NCI-H82 treated with DMSO at 0.1 percent for 48 hours (cell line): ENCODE measurements around the gene CSMD2.
A peak's percentile ranks its signal among the peaks of the same experiment; 100 is the strongest.
"Not testable (repeated sequence)": the region's sequence is repeated elsewhere in the genome, so short reads cannot be mapped to it uniquely, and the experiment has no call there.

Source experiments
- DNase-seq: peaks from one replicate; lab custom pipeline; 2025; ENCODE audit not compliant: unreplicated experiment; lab: John Stamatoyannopoulos, UW

The CSMD2 gene

DNA sequence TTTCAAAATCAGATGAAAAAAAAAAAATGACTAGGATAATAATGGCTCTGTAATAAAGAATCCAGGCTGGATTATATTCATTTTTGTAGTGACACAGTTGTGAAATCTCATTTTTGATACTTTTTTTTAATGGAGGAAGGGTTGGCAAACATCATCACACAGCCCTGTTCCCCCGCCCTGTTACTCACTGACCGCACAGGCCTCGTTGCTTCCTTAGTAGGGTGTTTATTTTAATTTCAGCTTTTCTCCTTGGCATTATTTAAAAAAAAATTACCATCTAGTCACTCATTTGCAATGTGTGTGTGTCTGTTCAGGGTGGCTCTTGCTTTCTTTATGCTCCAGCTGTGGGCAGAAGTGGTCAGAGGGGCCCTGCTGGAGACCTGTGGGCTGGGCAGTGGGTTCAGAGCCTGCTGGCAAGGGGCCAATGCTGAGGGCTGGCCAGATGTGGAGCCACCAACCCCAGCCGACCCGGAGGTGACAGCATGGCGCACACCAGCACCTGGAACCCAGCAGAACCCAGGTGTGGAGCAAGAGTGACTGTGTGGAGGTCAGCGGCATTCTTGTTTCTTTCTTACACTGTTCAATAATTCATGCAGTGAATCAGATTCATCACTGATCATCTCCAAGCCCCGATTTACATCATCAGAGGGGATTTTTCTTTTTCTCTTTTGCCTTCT is 648.0 kb downstream of the CSMD2 start:
- no peak for DNase-seq

DNA sequence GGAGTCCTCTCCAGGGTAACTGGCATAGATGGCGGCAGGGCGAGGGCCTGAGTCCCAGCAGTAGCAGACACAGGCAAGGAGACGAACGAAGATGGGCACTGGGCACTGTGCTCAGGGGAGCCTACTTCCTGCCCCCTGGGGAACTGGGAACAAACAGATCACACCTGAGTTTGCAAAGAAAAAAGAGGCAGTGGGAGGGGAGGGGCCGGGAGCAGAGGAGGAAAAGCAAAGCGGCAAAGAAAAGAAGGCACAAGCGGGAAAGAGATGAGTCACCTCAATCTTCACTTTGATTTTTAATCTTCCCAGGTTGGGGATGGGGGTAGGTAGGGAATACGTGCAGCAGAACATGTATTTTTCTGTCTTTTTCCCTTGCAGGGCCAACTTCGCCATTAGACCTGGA is 648.6 kb downstream of the CSMD2 start:
- no peak for DNase-seq

DNA sequence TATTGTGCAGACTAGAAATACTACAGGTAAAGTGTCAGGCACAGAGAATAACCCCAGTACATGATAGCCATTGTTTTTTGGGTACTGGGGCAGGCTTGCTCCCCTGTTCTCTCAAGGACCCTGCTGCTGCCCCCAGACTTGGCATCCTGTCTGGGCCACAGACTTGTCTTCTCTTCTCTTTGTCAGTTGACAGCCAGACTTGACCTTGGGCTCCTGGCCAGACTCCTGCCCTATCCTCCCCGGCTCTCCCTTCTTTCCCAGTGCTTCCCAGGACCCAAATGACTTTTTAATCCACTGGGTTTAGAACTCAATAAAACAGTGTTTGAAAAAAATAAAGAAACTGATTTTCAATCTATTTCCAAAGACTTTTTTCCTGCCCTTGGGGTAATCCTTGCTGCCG is 649.4 kb downstream of the CSMD2 start:
- DNase-seq = no peak

DNA sequence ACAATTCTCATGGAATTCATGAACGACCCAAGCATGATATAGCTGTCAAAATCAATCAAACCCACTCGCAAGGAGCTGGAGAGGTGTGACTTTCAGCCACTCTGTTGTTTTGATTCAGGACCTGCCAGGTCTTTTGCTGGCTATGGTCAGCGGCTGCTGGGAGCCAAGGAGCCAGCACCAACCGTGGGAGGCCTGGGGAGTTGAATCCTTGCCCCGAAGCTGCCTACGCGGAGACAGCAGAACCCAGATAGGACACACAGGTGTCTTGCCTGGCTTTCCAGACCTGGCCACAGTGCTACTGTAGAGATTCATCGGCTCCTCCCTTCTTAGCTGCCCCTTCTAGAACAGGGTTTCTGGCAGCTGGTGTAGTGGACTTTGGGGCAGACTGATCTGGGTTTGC is 649.9 kb downstream of the CSMD2 start:
- no peak for DNase-seq

DNA sequence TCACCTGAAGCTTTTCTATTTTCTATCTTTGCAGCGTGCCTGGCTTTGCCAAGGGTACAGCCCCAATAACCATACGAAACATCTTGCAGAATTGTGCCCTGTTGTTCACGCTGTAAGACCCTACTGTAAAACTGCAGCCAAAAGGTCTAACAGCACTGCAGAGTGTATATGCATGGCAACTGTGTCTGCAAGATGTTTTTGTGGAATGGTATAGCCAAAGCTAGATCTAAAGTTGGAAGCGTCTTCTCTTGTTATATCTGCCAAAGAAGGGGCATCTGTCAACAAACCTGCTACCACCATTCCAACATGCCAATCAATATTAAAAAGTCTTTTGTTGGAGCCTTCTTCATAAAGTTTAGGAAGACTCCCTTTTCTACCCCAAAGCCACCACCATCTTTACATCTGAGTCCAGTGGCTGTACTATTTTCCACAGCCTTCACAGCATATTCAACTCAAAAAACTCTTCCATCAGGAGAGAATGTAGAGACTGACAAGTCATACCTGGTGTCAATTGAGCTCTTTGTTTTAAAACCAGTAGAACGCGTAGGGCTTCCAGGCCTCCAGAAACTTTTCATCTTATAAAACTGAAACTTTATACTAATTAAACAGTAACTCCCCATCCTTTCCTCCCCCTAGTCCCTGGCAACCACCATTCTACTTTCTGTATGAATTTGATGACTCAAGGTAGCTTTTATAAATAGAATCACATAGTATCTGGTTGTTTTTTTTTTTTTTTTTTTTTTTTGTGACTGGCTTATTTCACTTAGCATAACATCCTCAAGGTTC is 652.6 kb downstream of the CSMD2 start:
- DNase-seq = no peak

DNA sequence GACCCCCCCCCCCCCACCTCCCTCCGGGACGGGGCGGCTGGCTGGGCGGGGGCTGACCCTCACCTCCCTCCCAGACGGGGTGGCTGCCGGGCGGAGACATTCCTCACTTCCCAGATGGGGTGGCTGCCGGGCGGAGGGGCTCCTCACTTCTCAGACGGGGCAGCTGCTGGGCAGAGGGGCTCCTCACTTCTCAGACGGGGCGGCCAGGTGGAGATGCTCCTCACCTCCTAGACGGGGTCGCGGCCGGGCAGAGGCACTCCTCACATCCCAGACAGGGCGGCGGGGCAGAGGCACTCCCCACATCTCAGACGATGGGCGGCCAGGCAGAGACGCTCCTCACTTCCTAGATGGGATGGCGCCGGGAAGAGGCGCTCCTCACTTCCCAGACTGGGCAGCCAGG is 655.8 kb downstream of the CSMD2 start:
- DNase-seq = not testable (repeated sequence)

DNA sequence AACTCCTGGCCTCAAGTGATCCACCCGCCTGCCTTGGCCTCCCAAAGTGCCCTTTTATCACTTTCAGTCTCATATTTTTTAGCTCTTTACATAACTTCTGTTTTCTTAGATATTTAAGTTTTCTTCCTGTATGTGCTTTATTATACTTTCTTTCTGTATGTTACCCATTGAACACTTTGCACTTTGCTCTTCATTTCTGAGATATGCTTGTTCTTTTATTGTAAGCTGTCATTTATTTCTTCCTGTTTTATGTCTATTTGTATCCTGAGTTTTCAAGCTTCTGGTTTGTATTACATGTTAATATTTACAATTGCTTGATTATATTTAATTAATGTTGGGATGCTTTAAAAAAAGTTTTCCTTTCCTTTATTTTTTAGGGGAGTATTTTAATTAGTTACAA is 656.9 kb downstream of the CSMD2 start:
- no peak for DNase-seq

DNA sequence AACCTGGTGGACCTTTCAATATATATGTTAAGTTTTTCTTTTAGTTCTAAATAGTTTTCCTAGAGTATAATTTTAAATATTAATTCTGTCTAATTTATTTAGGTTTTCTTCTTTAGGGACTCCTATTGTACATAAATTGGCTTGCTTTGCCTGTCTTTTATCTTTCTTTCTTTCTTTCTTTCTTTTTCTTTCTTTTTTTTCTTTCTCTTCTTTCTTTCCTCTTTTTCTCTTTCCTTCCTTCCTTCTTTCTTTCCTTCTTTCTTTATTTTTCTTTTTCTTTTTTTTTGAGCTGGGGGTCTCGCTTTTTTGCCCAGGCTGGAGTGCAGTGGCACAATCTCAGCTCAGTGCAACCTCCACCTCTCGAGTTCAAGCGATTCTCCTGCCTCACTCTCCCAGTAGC is 657.4 kb downstream of the CSMD2 start:
- DNase-seq = no peak

DNA sequence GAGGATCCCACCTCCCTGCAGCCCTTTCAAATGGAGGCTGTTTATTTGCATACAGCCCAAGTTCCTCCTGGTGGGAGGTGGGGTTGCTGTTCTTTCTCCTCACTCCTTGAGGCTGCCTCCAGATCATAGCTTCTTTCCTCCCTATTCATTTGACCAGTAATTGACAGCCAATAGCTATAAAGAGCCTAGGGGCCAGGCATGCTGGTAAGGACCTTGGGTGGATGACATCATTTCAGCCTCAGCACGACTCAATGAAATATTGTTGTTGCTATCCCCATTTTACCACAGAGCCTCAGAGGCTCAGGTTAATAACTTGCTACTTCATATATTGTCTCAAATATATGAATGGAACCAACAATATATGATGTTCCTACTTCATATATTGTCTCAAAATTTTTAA is 661.5 kb downstream of the CSMD2 start:
- no peak for DNase-seq

DNA sequence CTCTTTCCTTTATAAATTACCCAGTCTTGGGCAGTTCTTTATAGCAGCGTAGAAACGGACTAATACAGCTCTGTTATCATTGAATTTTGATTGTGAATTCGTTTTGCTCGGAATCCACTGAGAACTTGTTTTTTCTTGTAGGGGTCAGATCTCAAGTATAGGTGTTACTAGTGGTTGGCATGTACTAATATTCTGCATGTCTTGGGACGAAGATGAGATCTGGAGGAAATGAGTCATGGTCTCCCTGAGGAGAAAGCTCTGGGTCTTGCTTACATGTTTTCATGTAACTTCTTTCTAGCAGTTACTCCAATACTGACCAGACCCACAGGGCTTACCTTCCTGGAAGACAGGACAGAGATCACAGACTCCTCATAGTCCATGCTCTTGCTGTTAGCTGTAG is 662.3 kb downstream of the CSMD2 start:
- no peak for DNase-seq

DNA sequence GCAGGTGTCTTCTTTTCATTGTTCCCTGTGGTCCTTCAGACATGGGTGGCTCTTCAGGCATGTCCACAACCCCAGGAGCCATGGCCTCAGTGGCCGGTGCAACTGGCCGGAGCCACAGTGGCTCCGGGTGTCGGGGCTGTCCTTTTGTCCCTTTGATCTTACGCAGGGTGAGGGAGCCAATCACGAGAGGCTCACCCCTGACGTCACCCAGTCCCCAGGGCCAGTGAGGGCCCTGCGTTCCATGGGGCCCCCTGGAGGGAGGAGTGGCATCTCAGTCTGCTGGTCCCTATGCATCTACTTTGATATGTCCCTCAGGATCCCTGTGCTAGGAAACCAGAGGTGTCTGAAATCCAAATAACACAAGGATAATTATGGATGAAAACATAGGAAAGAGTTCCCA is 663.3 kb downstream of the CSMD2 start:
- no peak for DNase-seq

DNA sequence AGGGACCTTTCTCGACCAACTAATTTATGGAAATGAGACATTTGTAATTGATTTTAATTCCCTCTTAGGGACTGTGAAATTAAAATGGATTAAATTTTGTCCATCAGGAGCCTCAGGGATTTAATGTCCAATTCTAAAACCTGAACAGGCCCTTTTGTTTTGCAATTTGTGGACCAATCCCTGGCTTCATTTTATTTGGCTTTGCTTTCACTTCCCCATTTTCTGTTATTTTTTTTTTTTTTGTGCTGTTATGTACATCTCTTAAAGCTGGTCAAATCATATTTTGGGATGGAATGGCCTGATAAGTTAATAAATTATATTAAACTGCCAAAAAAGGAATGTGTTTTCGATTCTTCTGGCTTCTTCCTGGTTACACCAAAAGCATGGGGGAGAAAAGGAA is 663.7 kb downstream of the CSMD2 start:
- no peak for DNase-seq

DNA sequence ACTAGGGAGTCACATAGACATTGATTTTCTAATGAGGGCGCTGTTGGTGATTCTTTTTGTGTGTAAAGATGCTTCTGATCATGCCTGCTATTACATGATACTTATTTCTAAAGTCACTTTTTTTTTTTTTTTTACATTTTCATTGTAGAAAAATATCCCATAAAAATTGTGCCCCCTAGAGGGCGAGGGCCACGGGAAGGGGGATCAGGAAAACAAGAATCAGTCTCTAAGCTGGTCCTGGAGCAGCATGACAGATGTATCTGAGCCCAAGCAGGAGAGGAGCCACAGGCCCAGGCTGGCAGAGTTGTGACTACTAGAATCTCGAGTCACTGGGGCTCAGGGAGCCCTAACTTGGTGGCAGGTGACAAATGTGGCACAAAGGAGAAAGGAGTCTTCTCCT is 664.5 kb downstream of the CSMD2 start:
- no peak for DNase-seq

DNA sequence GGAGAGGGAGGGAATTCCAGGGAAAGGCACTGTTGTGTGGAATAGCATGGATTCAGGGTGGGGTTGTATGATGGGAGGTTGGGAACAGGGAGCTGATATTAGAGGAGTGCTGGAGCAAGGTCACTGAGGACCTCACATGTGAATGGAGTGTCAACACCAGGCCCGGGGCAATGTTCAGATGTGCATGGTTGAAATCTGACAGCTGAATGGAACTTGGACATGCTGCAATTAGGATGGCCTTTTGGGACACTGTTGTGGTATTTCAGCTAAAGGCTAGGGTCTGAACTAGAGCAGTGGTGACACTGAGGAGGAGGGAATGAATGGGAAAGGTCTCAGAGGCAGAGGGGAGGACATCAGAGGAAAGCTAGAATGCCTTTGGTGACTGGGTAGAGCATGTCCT is 667.6 kb downstream of the CSMD2 start:
- no peak for DNase-seq

DNA sequence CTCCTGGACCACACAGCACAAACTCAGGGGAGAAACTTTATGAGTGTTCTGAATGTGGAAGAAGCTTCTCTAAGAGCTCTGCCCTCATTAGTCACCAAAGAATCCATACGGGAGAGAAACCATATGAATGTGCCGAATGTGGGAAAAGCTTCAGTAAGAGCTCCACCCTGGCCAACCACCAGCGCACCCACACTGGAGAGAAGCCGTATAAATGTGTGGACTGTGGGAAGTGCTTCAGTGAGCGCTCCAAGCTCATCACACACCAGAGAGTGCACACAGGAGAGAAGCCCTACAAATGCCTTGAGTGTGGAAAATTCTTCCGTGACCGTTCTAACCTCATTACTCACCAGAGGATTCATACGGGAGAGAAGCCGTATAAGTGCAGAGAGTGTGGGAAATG is 670.1 kb downstream of the CSMD2 start:
- DNase-seq = no peak

DNA sequence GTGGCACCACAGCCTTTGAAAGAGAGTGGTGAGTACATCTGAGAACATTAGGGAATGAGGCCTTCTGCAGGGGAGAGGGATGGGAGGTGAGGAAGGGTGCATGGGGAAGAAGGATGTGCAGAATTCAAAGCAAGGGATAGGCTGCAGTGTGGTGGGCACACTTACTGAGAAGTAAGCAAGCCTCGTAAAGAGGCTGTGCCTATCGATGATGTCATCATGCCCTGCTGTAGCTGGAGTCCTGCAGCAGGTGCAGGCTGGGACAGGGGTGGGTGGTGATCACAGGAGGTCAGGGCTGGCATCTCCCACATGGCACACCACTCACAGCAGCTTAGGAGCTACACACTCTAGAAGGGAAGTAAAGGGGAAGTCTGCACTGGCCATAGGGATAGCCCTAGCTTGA is 676.4 kb downstream of the CSMD2 start:
- no peak for DNase-seq

DNA sequence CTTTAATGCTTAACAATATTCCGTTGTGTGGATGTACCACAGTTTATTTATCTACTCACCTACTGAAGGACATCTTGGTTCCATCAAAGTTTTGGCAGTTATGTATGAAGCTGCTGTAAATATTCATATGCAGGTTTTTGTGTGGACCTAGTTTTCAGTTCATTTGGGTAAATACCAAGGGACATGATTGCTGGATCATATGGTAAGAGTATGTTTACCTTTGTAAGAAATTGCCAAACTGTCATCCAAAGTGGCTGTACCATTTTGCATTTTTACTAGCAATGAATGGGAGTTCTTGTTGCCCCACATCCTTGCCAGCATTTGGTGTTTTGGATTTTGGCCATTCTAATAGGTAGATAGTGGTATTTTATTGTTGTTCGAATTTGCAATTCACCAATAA is 682.6 kb downstream of the CSMD2 start:
- no peak for DNase-seq

DNA sequence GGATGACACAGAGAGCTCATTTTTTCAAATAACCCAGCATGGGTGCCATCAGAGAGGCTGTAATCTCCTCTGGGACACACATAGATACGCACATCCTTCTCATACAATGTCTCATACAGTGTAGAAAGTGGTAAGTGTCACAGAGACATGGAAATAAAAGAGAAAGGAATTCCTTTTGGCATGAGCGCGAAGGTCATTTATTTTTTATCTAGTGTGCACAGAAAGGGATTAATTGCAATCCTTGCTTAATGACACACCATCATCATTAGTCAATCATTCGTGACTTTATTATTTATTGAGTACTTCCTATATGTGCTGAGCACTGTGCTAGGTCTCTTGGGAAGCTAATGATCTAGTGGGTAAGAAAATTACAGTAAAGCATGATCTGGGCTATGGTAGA is 687.6 kb downstream of the CSMD2 start:
- DNase-seq = no peak

DNA sequence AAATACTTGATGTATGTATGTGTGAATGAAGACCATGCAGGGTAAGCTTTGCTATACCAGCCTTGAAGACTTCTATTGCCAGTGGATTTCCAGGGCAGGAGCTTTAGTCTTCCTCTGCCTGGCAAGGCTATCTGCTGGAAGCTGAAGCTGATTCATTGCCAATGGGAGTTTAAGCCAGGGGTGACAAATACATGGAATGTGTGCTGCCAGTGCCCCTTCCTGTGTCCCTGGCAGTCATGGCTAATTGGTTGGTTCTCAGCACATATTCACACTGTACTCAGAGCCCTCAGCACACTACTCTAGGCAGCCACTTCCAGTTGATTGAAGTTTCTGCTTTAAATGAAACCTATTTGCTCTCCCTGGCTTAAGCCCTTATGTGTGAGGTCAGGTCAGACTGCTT is 691.1 kb downstream of the CSMD2 start:
- DNase-seq = no peak

DNA sequence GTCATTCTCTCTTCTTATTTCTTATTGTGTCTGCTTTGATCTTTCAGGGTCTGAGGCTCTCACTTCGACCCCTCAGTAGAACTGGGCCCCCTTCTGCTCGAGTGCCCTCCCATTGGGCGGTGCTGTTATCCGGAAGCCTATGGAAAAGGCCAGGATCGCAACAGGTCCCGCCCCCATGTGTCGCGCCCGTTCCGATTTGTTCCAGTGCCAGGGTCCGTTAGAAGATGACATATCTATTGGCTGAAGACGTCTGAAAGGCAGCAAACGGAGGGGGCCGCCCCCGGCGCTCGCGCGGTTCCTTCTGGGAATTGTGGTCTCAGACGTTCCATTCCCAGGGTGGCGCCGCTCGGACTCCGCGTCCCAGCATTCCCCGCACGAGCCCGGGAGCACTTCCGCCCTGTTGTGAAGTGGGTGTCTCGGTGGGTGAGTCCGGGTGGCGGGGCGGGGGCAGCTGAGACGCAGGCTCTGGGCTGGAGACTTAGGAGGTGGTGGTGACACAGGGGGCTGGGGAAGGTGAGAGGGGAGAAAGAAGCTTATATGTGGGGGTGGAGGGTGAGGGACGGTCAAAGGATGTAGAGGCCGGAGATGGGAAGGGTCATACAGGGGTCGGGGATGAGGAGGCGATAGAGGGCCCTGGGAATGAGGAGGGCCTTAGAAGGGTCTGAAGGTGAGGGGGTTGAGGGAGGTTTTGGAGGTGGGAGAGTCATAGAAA is 692.6 kb downstream of the CSMD2 start, which contains the start of gene ZSCAN20:
Gene ZSCAN20 (plus strand): TSS at position 377 of the 712 bp plus-strand sequence. CDS start 6,644 bp downstream, outside the sequence.
- DNase-seq = peak; percentile 99

DNA sequence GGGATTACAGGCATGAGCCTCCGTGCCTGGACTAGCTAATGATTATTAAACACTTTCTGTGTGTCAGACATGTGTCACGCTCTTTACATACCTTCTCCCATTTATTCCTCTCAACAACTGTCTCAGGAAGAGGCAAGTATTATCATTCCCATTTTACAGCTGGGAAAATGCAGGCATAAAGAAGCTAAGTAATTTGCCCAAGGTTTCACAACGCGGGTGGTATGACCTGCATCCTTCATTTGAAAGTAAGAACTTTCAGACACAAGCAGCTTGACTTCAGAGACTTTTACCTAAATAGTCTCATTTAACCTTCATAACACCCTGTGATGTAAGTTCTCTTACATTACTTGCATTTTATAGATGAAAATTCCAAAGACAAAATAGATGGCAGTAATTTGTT is 693.6 kb downstream of the CSMD2 start:
- no peak for DNase-seq

DNA sequence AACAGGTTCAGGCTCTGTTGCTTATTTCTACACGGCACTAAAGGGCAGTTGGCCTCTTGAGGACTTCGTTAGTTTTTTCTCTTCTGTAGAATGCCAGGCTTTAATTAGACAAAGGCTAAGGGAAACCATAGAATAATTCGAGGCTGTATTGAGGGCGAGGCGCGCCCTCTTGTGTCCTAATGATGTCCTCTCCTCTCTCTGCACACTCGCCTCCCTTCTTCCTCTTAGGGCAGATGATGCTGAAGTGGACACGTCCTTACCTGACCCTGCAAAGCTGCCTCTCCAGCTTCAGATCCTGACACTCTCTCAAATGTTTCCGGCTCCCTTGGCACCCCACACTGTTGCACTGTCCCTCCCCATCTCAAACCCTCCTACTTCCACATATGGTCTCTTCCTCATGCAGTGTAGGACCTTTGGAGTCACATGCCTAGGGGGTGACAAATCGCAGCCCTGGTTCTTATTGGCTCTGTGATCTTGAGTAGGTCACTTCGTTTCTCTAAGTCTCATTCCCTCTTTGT is 694.5 kb downstream of the CSMD2 start:
- DNase-seq = peak; percentile 79
